MM.1S (cell line): ENCODE results near the gene TUBGCP3.

Experiments
- DNase-seq: peaks from one replicate; pipeline ENCODE4 v3.0.0-alpha.2; 2015
- H2AFZ ChIP-seq: fragments of 300-600 bp; sonication (generic); 2 replicates; pipeline ENCODE4 v1.6.0; 2016; ENCODE audit warnings: antibody characterized with exemption, low read length
- H3F3A ChIP-seq: fragments of 300-600 bp; sonication (generic); 2 replicates; pipeline ENCODE4 v1.6.1; 2016; ENCODE audit warnings: mild to moderate bottlenecking, antibody characterized with exemption, low read length, moderate library complexity, mixed read lengths; ENCODE audit not compliant: insufficient read depth
- H3K27ac ChIP-seq: fragments of 300-600 bp; sonication (generic); 2 replicates; pipeline ENCODE4 v1.5.1; 2016; ENCODE audit warnings: mild to moderate bottlenecking, low read length
- H3K27me3 ChIP-seq: fragments of 300-600 bp; sonication (generic); replicated peaks from 2 replicates; pipeline ENCODE4 v1.6.0; 2016; ENCODE audit warnings: low read length; ENCODE audit not compliant: insufficient read depth
- H3K36me3 ChIP-seq: fragments of 300-600 bp; sonication (generic); replicated peaks from 2 replicates; pipeline ENCODE4 v1.6.1; 2016; ENCODE audit warnings: mild to moderate bottlenecking, low read length, mixed read lengths; ENCODE audit not compliant: insufficient read depth
- H3K4me1 ChIP-seq: fragments of 300-600 bp; sonication (generic); 2 replicates; pipeline ENCODE4 v1.6.1; 2016; ENCODE audit warnings: low read length, mixed read lengths
- H3K4me2 ChIP-seq: fragments of 300-600 bp; sonication (generic); 2 replicates; pipeline ENCODE4 v1.6.0; 2016; ENCODE audit warnings: low read depth, low read length
- H3K4me3 ChIP-seq: fragments of 300-600 bp; sonication (generic); 2 replicates; pipeline ENCODE4 v1.5.1; 2016; ENCODE audit warnings: low read length, mixed read lengths
- H3K79me2 ChIP-seq: fragments of 300-600 bp; sonication (generic); 2 replicates; pipeline ENCODE4 v1.6.1; 2016; ENCODE audit warnings: mixed run types, low read length, mixed read lengths
- H3K9ac ChIP-seq: fragments of 300-600 bp; sonication (generic); 2 replicates; pipeline ENCODE4 v1.6.1; 2016; ENCODE audit warnings: low read length, mixed read lengths
- H3K9me2 ChIP-seq: fragments of 300-600 bp; sonication (generic); replicated peaks from 2 replicates; pipeline ENCODE4 v1.6.1; 2016; ENCODE audit warnings: mild to moderate bottlenecking, low read length, mixed read lengths; ENCODE audit not compliant: insufficient read depth
- H3K9me3 ChIP-seq: fragments of 300-600 bp; sonication (generic); replicated peaks from 2 replicates; pipeline ENCODE4 v1.6.1; 2016; ENCODE audit warnings: mild to moderate bottlenecking, low read length, mixed read lengths; ENCODE audit not compliant: insufficient read depth
- H4K20me1 ChIP-seq: fragments of 300-600 bp; sonication (generic); 2 replicates; pipeline ENCODE4 v1.6.1; 2016; ENCODE audit warnings: mild to moderate bottlenecking, low read length, moderate library complexity, mixed read lengths; ENCODE audit not compliant: insufficient read depth
- CTCF ChIP-seq: fragments of 300-600 bp; sonication (generic); IDR thresholded peaks from 2 replicates; pipeline ENCODE4 v1.5.1; 2016; ENCODE audit warnings: antibody characterized with exemption, low read length, mixed read lengths
- EZH2 ChIP-seq: fragments of 300-600 bp; sonication (generic); optimal IDR thresholded peaks from 2 replicates; pipeline ENCODE3; 2017; ENCODE audit warnings: low read depth, mild to moderate bottlenecking, antibody characterized with exemption, low read length, mixed read lengths
- EZH2phosphoT487 ChIP-seq: fragments of 300-600 bp; sonication (generic); IDR thresholded peaks from 2 replicates; pipeline ENCODE4 v1.6.1; 2018; ENCODE audit warnings: antibody characterized with exemption, low read length

The TUBGCP3 gene

DNA sequence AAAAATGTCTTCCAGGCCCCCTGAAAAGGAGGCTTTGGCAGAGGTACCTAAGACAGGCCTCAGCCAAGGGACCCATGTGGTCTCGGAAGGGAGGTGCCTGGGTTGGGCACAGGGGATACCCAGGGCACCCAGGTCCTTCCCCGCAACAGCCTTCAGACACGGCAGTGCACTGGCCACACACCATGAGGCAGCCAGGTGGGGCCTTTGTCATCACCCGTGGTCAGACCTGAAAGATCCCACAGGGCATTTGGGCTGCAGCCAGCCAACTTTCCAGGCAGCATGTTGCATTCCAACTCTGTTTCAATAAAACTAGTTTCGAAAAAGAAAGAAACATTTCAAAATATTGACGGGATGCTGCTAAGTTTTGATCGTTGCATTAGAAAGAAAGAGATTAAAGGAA, 4.7 kb upstream of the TUBGCP3 start:
- H3K9ac ChIP-seq = peak overlapping the region; percentile 44; the same call in 1 of the 2 replicates
- peak overlapping the region; percentile 61 for H3K4me2 ChIP-seq
- no peaks in the 10 kb centered on the region for H3K36me3 ChIP-seq
- no peak overlapping the region for H3K4me3 ChIP-seq
- H3K4me1 ChIP-seq = peaks cover 27% of the 10 kb centered on the region
- no peaks in the 10 kb centered on the region for H4K20me1 ChIP-seq
- H2AFZ ChIP-seq = peak overlapping the region; percentile 73
- no peaks in the 10 kb centered on the region for H3K9me3 ChIP-seq
- peaks cover 17% of the 10 kb centered on the region for H3F3A ChIP-seq
- peaks cover 10% of the 10 kb centered on the region for H3K79me2 ChIP-seq
- TF ChIP-seq EZH2phosphoT487 (no peak), EZH2 (no peak), CTCF (no peak)
- no peaks in the 10 kb centered on the region for H3K27me3 ChIP-seq
- DNase-seq = peak; percentile 17
- peak overlapping the region; percentile 71; the same call in 1 of the 2 replicates for H3K27ac ChIP-seq
- no peaks in the 10 kb centered on the region for H3K9me2 ChIP-seq

DNA sequence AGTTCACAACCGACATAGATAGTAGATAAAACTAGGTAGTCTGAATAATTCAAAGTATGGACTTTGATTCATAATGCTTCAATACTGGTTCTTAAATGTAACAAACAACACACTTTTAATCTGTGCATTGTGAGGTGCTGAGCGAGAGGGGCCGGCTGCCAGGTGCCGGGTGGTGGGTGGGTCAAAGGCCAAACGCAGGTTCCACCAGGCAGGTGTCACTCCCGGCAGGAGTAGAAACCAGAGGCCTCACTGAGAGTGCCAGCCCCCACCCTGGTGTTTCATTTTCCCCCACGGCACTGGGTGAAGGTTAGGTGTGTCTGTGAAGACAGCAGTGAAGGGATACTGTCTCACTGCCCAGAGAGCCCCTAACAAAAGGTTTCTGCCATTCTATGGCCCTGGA, 4.2 kb upstream of the TUBGCP3 start:
- peak overlapping the region; percentile 44; the same call in 1 of the 2 replicates for H3K9ac ChIP-seq
- H3K4me1 ChIP-seq = peaks cover 27% of the 10 kb centered on the region
- H3K27me3 ChIP-seq = no peaks in the 10 kb centered on the region
- H3K27ac ChIP-seq = peak overlapping the region; percentile 71; the same call in 1 of the 2 replicates
- peaks cover 21% of the 10 kb centered on the region for H3F3A ChIP-seq
- no peak overlapping the region for H3K4me3 ChIP-seq
- DNase-seq = peak; percentile 69
- no peaks in the 10 kb centered on the region for H3K9me2 ChIP-seq
- H3K79me2 ChIP-seq = peaks cover 15% of the 10 kb centered on the region
- no peaks in the 10 kb centered on the region for H4K20me1 ChIP-seq
- peak overlapping the region; percentile 73 for H2AFZ ChIP-seq
- TF ChIP-seq EZH2 (no peak), EZH2phosphoT487 (no peak), CTCF (no peak)
- H3K9me3 ChIP-seq = no peaks in the 10 kb centered on the region
- no peaks in the 10 kb centered on the region for H3K36me3 ChIP-seq
- peak overlapping the region; percentile 61 for H3K4me2 ChIP-seq

DNA sequence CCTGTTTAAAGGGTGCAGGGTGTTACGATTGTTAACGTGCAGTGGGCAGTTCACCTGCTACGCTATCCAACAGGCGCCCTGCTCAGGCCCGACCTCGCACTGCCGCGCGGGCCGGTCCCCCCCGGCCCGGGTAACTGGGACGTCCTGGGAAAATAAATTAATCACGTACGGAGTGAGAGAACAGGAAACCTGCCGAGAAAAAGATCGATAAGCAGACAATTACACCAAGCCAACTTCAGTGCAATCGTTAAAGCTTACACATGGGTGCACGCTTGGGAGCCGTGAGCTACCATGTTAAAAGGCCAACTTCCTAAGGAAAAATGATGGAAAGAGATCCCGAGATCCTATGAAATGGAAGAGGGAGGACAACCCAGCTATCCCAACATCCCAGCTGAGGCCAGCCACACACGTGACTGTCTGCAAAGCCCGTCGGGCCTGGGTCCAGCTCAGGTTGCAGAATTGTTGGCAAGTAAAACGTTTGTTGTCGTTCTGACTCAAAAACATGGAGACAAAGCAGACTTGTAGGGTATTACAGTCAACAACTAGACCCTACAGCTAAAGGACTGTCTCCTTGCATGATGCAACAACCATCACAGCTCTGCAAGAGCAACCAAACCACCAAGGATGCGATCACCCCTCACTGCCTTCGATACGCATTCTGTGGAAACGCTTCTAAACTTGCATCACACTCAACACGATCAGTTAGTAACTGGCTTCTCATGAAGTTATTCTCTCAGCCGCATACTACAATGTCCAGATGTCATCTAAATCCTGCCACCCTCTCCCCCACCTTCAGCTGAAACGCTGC, 741 bp upstream of the TUBGCP3 start:
- Histone ChIP-seq H4K20me1 (peaks cover 7% of the 10 kb centered on the region), H3K36me3 (no peaks in the 10 kb centered on the region), H3K27ac (peak overlapping the region; percentile 91; the same call in 1 of the 2 replicates), H3K79me2 (peaks cover 50% of the 10 kb centered on the region), H2AFZ (peak overlapping the region; percentile 97), H3F3A (peaks cover 28% of the 10 kb centered on the region), H3K9me2 (no peaks in the 10 kb centered on the region), H3K4me2 (peak overlapping the region; percentile 85), H3K4me3 (peak overlapping the region; percentile 92), H3K9me3 (no peaks in the 10 kb centered on the region), H3K4me1 (peaks cover 25% of the 10 kb centered on the region), H3K27me3 (no peaks in the 10 kb centered on the region), H3K9ac (peak overlapping the region; percentile 99)
- DNase-seq = no peak
- TF ChIP-seq EZH2phosphoT487 (no peak), CTCF (no peak), EZH2 (no peak)
